Measurements from ENCODE around the gene KDM2B.
A peak's percentile ranks its signal among the peaks of the same experiment; 100 is the strongest.
"Not testable (repeated sequence)": the region's sequence is repeated elsewhere in the genome, so short reads cannot be mapped to it uniquely, and the experiment has no call there.

Gene KDM2B

GRCh38 chr12:121391619-121392324 lies 189.1 kb downstream of the KDM2B start:
- TF ChIP-seq CTCF (IDR thresholded peaks at IDR 0.05; ENCODE audit: low read depth, low read length): no peak
- peak; percentile 30 for DNase-seq (ENCODE audit: extremely low read depth, low read depth)

DNA sequence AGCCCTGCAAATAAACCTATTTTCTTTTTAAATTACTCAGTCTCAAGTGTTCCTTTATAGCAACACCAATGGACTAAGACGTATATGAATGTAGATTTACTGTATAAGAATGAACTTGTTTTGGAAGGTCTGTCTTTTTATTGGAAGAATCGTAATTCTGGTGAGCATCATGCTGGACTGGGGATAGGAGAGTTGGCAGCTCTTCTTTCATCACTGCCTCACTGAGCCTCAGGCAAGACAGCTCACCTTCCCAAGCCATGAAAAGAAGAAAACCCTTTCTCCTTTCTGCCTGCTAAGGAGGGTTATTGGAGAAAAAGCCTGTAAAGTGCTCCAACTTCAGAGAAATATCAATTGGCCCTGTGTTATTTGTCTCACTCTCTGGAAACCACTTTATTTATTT lies 190.0 kb downstream of the KDM2B start:
- no peak for TF ChIP-seq CTCF (IDR thresholded peaks at IDR 0.05; ENCODE audit: low read depth, low read length)

DNA sequence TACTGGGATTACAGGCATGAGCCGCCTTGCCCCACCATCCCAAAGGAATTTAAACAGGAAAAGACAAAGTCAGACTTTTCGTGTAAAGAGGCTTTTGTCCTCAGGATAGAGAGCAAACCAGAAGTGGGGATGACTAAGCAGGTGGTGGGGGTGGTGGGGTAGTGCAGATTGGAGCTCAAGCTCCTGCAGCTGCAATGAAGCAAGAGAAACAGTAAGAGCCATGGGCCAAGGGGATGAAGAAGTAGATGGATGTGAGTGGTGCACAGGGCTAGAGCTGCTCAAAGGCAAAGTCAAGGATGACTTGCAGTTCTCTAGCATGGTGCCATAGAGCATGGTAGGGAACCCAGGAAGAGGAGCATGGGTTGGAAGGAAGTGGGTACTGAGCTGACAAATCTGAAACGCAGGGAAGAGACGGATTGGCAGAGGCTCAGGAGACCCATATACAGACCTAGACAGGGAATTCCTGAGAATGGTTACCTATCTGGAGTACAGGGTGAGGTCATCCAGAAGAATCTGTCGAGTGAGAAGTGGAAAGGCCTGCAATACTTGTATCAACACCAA lies 192.3 kb downstream of the KDM2B start:
- no peak for TF ChIP-seq CTCF (IDR thresholded peaks at IDR 0.05; ENCODE audit: low read depth, low read length)
- DNase-seq (ENCODE audit: extremely low read depth, low read depth): no peak

More for the DNA sequence above, 190.0 kb downstream of the KDM2B start:
- no peak for DNase-seq (ENCODE audit: extremely low read depth, low read depth)

DNA sequence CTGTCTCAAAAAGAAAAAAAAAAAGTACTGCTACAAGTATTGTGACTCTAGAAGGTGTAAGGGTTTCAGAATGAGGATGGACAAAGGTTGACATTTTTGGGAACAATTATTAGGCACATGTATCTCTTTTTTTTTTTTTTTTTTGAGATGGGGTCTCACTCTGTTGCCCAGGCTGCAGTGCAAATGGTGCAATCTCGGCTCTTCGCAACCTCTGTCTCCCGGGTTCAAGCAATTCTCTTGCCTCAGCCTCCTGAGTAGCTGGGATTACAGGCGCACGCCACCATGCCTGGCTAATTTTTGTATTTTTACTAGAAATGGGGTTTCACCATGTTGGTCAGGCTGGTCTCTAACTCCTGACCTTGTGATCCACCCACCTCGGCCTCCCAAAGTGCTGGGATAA lies 195.9 kb downstream of the KDM2B start:
- not testable (repeated sequence) for DNase-seq (ENCODE audit: extremely low read depth, low read depth)

DNA sequence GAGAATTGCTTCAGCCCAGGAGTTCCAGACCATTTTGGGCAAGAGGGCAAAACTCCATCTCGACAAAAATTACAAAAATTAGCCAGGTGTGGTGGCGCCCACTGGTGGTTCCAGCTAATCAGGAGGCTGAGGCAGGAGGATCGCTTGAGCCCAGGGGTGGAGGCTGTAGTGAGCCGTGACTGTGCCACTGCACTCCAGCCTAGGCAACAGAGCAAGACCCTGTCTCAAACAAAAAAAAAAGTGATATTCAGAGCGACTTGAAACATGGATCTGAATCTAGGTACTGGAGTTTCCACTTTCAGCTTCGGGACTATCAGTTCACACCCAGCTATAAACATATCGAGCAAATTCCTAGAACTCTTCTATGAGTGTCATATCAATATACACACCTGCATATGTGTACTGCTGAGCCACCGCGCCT lies 197.2 kb downstream of the KDM2B start:
- no peak for DNase-seq (ENCODE audit: extremely low read depth, low read depth)

DNA sequence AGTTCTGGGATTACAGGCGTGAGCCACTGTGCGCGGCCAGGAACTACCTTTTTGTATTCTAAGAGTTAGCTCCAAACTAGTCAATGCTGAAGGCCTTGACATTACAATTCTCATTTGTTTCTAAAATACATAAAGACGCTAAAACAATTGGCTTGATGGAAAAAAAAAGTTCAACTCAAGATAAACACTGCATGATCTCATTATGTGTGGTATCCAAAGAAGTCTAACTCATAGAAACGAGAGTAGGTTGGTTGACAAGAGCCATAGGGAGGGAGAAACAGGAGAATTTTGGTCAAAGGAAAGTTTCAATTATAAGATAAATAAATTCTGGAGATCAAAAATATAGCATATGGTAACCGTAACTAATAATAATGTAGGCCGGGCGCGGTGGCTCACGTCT lies 200.9 kb downstream of the KDM2B start:
- no peak for TF ChIP-seq CTCF (IDR thresholded peaks at IDR 0.05; ENCODE audit: low read depth, low read length)
- DNase-seq (ENCODE audit: extremely low read depth, low read depth): no peak

More for the DNA sequence above, 197.2 kb downstream of the KDM2B start:
- TF ChIP-seq CTCF (IDR thresholded peaks at IDR 0.05; ENCODE audit: low read depth, low read length): no peak

Data from AG09319 (cell line).